GM21515 (cell line): Measurements from ENCODE around the gene PLP2.
"Not testable (repeated sequence)": the region's sequence is repeated elsewhere in the genome, so short reads cannot be mapped to it uniquely, and the experiment has no call there.

Source experiments
- ATAC-seq: cut with Tn5 transposase; IDR thresholded peaks from one replicate; pipeline ENCODE4 v1.9.1; 2021; ENCODE audit not compliant: unreplicated experiment

The PLP2 gene

GRCh38 chrX:49163555-49164419 lies 7.9 kb upstream of the PLP2 start:
- ATAC-seq, result peak; percentile 62

DNA sequence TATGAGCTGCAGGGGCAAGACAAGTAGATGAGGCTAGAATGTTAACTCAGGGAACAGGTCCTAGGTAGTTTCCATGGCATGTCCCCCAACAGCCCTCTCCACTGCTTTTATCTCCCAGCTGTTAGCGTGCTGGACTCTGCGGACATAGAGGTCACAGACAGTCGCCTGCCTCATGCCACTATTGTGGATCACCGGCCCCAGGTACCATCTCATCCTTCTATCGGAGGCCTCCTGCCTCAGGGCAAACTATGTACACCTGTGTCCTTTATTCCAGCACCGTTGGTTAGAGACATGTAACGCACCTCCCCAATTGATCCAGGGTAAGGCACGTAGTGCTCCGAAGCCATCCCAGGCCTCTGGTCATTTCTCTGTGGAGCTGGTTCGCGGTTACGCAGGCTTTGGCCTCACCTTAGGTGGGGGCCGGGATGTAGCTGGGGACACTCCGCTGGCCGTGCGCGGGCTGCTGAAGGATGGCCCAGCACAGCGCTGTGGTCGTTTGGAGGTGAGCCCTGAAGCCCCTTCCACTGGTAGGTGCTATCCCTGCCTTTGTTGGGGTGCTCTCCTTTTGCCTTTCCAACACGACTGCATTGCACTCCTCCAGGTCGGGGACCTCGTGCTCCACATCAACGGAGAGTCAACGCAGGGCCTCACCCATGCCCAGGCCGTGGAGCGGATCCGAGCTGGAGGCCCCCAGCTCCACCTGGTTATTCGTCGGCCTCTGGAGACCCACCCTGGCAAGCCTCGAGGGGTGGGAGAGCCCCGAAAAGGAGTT lies 6.9 kb upstream of the PLP2 start:
- no peak for ATAC-seq

GRCh38 chrX:49165901-49166881 lies 5.5 kb upstream of the PLP2 start:
- no peak for ATAC-seq

DNA sequence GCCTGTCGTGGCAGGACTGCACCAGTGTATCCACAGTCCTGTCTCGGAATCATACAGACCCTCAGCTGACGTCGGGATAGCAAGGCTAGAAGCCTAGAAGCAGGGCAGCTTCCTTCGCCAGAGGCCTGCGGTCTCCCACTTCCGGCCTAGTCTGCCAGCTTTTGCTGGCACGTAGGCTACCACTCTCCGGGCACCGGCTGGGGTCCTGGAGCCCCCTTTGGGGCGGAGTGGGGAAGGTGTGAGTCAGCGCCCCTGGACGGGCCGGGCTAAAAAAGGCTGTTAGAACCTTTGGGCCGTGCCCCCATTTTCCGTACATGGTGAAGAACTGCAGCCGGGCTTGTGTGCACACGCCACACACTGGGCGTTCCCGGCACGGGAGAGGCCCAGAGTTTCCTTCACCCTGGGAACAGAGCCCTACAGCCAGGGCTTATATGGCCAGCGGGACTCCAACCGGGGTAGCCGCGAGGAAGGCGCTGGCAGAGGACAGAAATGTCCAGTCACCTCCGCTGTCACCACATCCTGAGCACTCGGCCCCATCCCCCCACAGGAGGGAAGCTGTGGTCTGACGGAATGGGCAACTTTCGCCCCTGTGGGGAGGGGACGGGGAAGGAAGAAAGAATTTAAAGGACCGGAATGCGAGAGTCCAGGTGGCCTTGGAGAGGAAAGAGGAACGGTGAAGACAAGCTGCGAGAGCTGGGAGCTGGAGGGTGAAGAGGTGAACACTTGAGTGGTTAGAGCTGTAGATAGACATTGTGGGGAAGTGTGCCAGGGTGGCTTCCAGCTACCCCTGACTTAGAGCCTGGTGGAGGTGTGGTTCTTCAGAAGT lies 4.6 kb upstream of the PLP2 start:
- no peak for ATAC-seq

DNA sequence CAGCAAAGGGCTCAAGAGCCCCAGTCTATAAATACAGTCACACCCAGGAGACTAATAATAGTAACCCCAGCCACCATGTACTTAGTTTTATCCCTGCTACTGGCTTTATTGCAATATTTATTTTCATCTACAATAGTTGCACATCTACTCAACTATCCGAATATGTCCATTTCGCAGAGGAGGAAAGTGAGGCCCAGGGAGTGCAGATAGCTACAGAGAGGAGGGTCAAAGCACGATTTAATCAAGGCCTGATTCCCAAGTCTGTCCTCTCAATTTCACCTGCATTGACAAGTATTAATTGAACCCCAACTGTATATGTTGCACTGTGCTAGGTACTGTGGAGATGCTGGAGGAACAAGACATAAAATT lies 4.0 kb upstream of the PLP2 start:
- ATAC-seq, result no peak

DNA sequence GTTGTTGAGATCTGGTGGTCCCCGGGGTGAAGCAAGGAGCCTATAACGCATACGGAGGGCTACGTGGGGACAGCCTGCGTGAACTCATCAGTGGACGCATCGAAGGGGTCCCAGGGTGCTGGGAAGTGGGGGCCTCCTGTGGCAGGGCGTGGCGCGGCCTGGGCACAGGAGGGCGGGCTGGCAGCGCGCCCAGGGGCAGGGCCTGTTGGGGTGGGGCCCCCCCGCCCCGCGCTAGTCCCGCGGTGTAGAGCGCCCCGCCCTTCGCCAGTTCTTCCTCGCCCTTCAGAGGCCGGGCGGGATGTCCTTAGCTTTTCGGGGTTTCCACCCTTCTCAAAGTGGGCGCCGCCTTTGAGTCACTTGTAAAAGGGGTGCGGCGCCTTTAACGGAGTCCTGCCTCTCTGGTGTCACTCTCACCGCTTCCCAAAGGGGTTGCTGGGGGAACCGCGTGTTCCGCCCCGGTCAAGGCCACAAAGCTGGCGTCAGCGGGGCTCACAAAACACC lies 632 bp downstream of the PLP2 start:
- peak; percentile 63 for ATAC-seq

DNA sequence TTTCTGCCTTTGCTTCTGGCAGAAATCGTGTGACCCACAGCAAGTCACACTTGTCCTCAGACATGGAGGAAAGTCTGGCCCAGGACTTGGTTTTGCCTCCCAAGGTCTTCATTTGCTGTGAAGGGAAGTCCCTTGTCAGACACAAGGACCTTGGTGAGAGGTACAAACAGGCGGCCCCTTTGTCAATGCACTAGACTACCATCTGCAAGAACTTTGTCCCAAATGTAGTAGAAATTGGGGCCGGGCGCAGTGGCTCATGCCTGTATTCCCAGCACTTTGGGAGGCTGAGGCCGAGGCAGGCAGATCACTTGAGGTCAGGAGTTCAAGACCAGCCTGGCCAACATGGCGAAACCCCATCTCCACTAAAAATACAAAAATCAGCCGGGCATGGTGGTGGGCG lies 1.8 kb downstream of the PLP2 start:
- not testable (repeated sequence) for ATAC-seq

GRCh38 chrX:49174723-49175122 lies 3.0 kb downstream of the PLP2 start:
- ATAC-seq, result no peak

DNA sequence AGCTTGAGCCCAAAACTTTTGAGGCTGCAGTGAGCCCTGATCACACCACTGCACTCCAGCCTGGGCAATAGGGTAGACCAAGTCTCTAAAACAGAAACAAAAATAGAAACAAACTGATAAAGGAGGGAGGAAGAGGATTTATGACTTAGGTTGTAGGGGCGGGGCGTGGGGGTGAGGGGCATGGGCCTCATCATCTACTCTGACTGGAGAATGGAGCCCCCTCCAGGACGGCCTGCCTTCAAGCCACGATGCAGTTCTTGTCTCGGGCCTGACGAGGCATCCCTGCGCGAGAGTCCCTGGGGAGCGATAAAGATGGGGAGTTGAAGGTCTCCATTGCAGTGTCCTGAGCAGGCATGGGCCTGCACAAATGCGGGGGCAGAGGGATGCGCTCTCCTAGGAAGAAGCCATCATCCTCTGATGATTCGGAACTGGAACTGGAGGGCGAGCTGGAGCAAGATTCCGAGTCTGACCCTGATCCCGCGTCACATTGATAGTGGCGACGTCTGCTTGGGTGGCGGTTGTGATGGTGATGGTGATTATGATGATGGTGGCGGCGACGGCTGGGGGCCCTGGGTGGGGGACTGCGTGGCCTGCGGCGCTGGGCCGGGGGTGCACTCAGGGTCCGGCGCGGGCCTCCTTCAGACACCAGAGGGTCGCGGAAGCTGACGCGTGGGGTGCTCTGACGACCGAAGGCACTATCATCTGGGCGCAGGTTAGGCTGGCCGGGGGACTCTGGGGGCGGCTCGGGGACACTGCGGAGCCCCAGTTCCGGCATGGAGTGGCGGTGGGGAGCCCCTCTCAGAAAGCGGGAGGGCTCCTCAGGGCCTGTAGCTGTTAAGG lies 4.0 kb downstream of the PLP2 start:
- no peak for ATAC-seq

- no peak for ATAC-seq
Measured at GRCh38 chrX:49176421-49177326, 5.0 kb downstream of the PLP2 start.

DNA sequence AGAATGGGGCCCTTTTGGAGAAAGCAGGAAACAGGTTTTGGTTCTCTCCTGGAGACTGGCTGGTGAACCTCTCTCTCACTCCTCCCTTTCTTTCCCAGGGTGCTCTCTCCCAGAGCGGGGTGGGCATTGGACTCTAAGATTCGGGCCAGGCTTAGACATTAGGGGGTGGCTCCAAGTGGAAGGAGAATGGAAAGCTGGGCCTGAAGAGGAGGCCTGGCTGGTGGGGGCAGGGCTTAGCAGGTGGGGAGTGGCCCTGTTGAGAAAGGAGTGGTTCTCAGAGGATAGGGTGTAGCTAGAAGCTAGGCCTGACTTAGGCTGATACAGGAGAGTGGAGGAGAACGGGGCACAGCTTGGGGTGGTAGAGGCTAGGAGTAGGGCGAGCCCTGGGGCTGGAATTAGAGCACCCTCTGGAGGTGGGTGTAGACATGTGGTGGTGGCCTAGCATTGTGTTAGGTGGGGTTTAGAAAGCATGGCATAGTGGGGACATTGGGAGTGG lies 5.7 kb downstream of the PLP2 start:
- ATAC-seq, result no peak

- ATAC-seq, result no peak
Measured at GRCh38 chrX:49177873-49178480, 6.3 kb downstream of the PLP2 start.

- no peak for ATAC-seq
Measured at GRCh38 chrX:49178537-49178936, 6.8 kb downstream of the PLP2 start.

DNA sequence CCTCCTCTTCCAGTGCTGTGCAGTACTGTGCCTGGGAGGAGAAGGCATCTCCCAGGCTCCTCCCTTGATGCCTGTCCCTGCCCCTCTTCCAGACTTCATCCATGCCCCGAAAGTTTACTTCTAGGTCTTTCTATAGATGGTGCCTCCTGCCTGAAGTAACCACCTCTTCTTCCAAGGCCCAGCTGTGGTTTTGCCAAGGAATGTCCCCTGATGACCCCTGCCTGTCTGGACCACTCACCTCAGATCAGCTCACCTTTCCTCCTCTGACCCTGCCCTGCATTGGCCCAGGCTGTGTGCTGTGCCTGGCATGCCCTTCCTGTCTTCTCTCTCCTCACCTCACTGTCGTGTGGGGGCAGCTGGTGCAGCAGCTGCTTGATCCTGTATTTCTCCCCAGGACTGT lies 7.7 kb downstream of the PLP2 start:
- ATAC-seq, result no peak

- ATAC-seq, result no peak
Measured at GRCh38 chrX:49183701-49184281, 12.1 kb downstream of the PLP2 start.

DNA sequence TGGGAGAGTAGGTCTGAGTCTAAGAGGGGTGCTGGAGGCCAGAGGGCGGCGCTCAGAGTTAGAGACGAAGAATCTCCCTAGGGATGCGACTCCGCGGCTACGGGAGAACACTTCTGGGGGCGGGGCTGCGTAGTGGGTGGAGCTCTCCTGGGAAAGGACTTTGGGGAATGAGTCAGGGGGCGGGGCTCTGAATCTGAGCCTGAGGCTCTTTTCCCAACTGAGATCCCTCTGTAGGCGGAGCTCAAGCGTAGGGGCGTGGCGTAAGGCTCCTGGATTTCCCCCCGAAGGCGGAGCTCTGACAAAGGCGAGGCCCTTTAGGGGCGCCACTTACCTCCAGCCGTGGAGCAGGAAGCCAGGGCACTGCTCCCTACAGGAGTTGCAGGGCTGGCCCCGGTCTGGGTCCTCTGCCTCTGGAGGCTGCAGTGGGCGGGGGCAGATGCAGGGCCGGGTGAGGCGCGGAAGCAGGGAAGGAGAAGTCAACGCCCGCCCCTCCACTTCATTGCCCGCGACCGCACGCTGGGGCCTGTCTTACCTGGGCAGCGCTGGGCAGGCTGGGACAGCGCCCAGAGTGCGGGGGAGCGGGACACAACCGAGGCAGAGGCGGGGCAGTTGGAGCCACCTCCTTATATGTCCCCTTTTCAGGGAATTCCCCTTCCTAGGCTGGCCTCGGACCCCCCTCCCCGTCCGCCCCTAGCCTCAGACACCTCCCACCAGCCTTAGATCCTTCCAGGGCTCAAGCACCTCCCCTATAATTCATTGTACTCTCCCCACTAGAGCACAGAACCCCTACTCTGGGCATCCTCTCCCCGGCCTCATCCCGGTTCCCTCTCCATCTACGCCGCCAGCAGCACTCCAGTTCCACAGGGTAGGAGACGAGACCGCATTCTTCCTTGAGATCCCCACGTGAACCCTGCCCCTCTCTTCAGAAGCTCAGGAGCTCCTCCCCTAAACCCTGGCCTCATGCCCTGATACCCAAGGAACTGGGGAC lies 12.9 kb downstream of the PLP2 start:
- peak; percentile 39 for ATAC-seq
